Measurements from ENCODE around the gene RIPK3.

The RIPK3 gene

DNA sequence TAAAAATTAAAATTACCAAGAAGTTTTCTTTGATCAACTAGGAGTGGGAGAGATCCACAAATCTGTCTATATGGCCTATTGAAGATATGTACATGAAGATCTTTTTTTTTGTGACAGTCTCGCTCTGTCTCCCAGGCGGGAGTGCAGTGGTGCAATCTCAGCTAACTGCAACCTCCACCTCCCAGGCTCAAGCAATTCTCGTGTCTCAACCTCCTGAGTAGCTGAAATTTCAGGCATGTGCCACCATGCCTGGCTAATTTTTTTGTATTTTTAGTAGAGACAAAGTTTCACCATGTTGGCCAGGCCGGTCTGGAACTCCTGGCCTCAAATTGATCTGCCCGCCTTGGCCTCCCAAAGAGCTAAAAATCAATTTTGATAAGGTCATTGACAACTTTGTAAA lies 23.6 kb upstream of the RIPK3 start:
- TF ChIP-seq GATA3 (IDR thresholded peaks at IDR 0.05; ENCODE audit: low read depth, low read length) (no peak), GATA2 (IDR thresholded peaks at IDR 0.05; ENCODE audit: low read depth, low read length) (no peak)

GRCh38 chr14:24362241-24362960 lies 22.6 kb upstream of the RIPK3 start:
- TF ChIP-seq GATA3 (IDR thresholded peaks at IDR 0.05; ENCODE audit: low read depth, low read length) = no peak

- TF ChIP-seq GATA3 (IDR thresholded peaks at IDR 0.05; ENCODE audit: low read depth, low read length) = no peak
- no peak for TF ChIP-seq GATA2 (IDR thresholded peaks at IDR 0.05; ENCODE audit: low read depth, low read length)
Measured at GRCh38 chr14:24361326-24361725, 21.5 kb upstream of the RIPK3 start.

DNA sequence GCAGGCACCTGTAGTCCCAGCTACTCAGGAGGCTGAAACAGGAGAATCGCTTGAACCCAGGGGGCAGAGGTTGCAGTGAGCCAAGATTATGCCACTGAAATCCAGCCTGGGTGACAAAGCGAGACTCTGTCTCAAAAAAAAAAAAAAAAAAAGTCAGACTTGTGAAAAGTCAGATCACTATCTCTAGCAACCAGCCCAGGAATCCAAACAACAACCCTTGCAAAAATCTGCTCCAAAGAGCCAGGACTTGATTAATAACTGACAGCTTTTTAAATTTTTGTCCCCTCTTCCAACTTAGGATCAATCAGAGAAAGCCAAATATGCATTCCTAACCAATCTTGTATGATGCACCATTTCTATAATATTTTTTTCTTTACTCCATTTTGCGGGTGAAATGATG lies 20.5 kb upstream of the RIPK3 start:
- TF ChIP-seq GATA3 (IDR thresholded peaks at IDR 0.05; ENCODE audit: low read depth, low read length) = no peak

- TF ChIP-seq GATA3 (IDR thresholded peaks at IDR 0.05; ENCODE audit: low read depth, low read length) (no peak), GATA2 (IDR thresholded peaks at IDR 0.05; ENCODE audit: low read depth, low read length) (no peak)
Measured at GRCh38 chr14:24356208-24356607, 16.4 kb upstream of the RIPK3 start.

- TF ChIP-seq GATA2 (IDR thresholded peaks at IDR 0.05; ENCODE audit: low read depth, low read length) (no peak), GATA3 (IDR thresholded peaks at IDR 0.05; ENCODE audit: low read depth, low read length) (no peak)
Measured at GRCh38 chr14:24355009-24355408, 15.2 kb upstream of the RIPK3 start.

- no peak for TF ChIP-seq GATA3 (IDR thresholded peaks at IDR 0.05; ENCODE audit: low read depth, low read length)
- no peak for TF ChIP-seq GATA2 (IDR thresholded peaks at IDR 0.05; ENCODE audit: low read depth, low read length)
Measured at GRCh38 chr14:24353559-24354481, 14.0 kb upstream of the RIPK3 start.

GRCh38 chr14:24351517-24351916 lies 11.7 kb upstream of the RIPK3 start:
- TF ChIP-seq GATA2 (IDR thresholded peaks at IDR 0.05; ENCODE audit: low read depth, low read length) (no peak), GATA3 (IDR thresholded peaks at IDR 0.05; ENCODE audit: low read depth, low read length) (no peak)

- no peak for TF ChIP-seq GATA3 (IDR thresholded peaks at IDR 0.05; ENCODE audit: low read depth, low read length)
- TF ChIP-seq GATA2 (IDR thresholded peaks at IDR 0.05; ENCODE audit: low read depth, low read length) = no peak
Measured at GRCh38 chr14:24349742-24350141, 10.0 kb upstream of the RIPK3 start.

DNA sequence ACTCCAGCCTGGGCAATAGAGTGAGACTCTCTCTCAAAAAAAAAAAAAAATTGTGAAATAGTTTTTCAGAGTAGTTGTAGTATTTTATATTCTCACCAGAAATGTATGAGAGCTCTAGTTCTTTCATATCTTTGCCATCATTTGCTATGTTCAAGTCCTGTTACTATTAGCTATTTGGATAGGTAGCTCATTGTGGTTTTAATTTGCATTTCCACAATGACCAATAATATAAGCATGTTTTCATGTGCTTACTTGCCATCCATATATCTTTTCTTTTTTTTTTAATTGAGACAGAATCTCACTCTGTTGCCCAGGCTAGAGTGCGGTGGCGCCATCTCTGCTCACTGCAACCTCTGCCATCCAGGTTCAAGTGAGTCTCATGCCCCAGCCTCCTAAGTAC lies 8.4 kb upstream of the RIPK3 start:
- no peak for TF ChIP-seq GATA2 (IDR thresholded peaks at IDR 0.05; ENCODE audit: low read depth, low read length)
- TF ChIP-seq GATA3 (IDR thresholded peaks at IDR 0.05; ENCODE audit: low read depth, low read length) = no peak

- TF ChIP-seq GATA2 (IDR thresholded peaks at IDR 0.05; ENCODE audit: low read depth, low read length) (no peak), GATA3 (IDR thresholded peaks at IDR 0.05; ENCODE audit: low read depth, low read length) (no peak)
Measured at GRCh38 chr14:24347134-24347533, 7.3 kb upstream of the RIPK3 start.

DNA sequence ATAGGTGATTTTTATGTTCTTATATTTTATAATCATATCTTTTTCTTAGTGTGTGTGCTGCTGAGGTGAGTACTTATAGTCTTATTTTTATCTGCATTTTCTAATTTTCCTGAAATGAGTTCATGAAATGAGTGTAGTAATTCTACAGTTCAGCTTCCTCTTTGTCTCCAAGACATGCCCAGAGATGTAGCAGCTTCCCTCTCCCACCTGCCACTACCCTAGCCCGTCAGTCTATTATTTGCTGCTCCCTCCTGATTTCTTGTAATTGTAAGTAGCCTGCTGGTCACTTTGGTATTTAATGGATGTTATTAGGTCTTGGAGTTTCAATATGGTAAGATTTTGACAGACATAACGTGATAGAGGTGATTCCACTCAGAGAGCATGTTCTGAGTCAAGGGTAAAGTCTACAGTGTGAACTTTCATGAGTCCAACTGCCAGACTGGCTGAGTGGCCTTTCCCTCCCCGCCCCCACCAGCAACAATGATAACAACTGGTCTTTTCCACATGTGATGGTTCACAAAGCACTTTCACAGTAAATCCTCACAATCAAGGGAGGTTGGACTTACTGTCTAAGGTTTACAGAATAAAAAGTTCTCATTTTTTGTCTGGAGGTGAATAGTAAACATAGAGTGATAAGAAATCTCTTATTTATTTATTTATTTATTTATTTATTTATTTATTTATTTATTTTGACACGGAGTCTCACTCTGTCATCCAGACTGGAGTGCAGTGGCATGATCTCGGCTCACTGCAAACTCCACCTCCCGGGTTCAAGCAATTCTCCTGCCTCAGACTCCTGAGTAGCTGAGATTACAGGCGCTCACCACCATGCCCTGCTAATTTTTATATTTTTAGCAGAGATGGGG lies 4.2 kb upstream of the RIPK3 start:
- no peak for TF ChIP-seq GATA3 (IDR thresholded peaks at IDR 0.05; ENCODE audit: low read depth, low read length)

- no peak for TF ChIP-seq GATA3 (IDR thresholded peaks at IDR 0.05; ENCODE audit: low read depth, low read length)
Measured at GRCh38 chr14:24342889-24343288, 3.1 kb upstream of the RIPK3 start.

DNA sequence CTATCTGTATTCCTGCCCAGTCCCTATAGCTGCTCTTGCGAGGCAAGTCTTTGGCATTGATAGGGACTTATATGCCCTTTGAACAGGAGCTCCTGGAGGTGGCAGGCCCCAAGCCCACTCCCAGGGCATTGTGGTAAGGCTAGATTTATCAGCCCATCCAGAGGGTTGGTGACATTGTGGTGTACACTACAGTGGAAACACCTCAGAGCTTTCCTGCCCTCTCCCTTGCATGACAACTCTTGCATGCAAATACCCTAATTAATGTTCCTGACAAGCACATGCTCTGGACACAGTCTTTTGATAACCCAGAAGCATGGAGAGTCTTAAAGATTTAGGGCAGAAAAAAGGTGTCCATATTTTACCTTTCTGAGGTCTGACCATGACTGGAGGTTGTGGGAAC lies 815 bp upstream of the RIPK3 start:
- TF ChIP-seq GATA3 (IDR thresholded peaks at IDR 0.05; ENCODE audit: low read depth, low read length) = no peak
- no peak for TF ChIP-seq GATA2 (IDR thresholded peaks at IDR 0.05; ENCODE audit: low read depth, low read length)

Measured in SH-SY5Y (cell line).